HG03159 (cell line): ENCODE measurements around the gene ETV2.
"Not testable (repeated sequence)": the region's sequence is repeated elsewhere in the genome, so short reads cannot be mapped to it uniquely, and the experiment has no call there.

Experiments
- ATAC-seq: cut with Tn5 transposase; IDR thresholded peaks from one replicate; pipeline ENCODE4 v1.9.1; 2021; ENCODE audit warnings: mild to moderate bottlenecking, moderate library complexity; ENCODE audit not compliant: unreplicated experiment

ETV2 gene

DNA sequence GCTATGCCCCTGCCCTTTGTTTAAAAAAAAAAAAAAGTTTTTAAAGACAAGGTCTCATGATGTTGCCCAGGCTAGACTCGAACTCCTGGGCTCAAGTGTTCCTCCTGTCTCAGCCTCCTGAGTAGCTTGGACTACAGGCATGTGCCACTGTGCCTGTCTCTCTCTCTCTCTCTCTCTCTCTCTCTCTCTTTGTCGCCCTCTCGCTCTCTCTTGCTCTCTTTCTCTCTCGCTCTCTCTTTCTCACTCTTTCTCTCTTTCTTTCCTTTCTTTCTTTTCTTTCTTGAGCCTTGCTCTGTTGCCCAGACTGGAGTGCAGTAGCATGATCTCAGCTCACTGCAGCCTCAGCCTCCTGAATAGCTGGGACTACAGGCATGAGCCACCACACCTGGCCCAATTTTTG, 14.1 kb downstream of the ETV2 start:
- no peak for ATAC-seq

DNA sequence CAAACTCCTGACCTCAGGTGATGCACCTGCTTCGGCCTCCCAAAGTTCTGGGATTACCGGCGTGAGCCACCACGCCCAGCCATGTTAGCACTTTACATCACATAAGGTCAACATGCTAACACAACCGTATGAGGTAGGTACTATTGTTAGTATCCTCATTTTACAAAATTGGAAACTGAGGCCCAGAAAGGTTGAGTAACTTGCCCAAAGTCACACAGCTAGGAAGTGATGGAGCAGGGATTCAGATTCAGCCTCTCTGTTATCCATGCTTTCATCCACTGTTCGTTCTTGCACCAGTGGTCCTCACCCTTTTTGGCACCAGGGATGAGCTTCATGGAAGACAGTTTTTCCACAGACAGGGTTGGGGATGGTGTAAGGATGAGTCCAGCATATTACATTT, 15.2 kb downstream of the ETV2 start:
- ATAC-seq = no peak

- ATAC-seq = no peak
Observed at GRCh38 chr19:35657904-35658700, 16.6 kb downstream of the ETV2 start.

DNA sequence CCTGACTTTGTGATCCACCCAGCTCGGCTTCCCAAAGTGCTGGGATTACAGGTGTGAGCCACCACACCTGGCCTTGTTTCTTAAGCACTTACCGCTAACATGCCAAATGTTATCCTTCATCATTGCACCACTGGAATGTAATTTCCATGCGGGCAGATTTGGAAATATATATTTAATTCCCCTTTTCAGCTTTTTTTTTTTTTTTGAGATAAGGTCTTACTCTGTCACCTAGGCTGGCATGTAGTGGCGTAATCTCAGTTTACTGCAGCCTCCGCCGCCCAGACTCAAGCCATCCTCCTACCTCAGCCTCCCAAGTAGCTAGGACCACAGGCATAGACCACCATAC, 20.4 kb downstream of the ETV2 start:
- no peak for ATAC-seq

GRCh38 chr19:35663981-35664380, 22.4 kb downstream of the ETV2 start:
- no peak for ATAC-seq

- ATAC-seq = no peak
Observed at GRCh38 chr19:35665157-35665556, 23.6 kb downstream of the ETV2 start.

DNA sequence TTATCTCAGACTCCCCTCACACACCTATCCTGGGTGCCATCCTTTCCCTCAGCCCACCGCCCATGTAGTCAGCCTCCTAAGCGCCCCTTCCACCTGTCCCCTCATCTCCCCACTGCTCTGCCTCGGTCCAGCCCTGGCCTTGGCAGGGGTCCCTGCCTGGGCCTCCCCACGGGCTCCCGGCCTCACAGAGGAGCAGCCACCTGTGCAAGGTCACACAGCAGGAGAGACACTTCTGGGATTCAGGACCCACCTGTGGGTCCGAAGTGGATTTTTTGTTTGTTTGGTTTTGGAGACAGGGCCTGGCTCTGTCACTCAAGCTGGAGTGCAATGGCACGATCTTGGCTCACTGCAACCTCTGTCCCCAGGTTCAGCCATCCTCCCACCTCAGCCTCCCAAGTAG, 24.1 kb downstream of the ETV2 start:
- no peak for ATAC-seq

GRCh38 chr19:35666251-35666913, 24.8 kb downstream of the ETV2 start, which contains the start of gene UPK1A:
Gene UPK1A, plus strand, starts transcription at chr19:35666517. Its CDS starts 296 bp downstream, at chr19:35666813.
- ATAC-seq = no peak

- ATAC-seq = no peak
Observed at GRCh38 chr19:35669566-35669965, 28.0 kb downstream of the ETV2 start.

DNA sequence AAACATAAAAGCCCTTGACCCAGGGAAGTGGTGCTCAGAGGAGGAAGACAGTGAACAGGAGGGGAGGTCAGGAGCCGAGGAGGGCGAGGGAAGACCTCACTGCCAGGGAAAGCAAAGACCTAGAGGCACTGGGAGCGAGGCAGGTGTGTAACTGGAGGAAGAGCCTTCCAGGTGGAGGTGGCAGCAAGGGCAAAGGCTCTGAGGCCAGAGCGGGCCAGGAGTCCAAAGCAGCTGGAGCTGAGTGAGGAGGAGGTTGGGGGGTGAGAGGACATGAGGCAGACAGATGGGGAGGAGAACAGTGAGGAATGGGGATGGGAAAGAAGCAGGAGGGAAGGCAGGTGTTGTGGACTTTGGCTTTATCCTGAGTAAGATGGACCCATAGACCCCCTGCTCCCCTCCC, 28.4 kb downstream of the ETV2 start:
- no peak for ATAC-seq

GRCh38 chr19:35670686-35671085, 29.1 kb downstream of the ETV2 start:
- no peak for ATAC-seq

DNA sequence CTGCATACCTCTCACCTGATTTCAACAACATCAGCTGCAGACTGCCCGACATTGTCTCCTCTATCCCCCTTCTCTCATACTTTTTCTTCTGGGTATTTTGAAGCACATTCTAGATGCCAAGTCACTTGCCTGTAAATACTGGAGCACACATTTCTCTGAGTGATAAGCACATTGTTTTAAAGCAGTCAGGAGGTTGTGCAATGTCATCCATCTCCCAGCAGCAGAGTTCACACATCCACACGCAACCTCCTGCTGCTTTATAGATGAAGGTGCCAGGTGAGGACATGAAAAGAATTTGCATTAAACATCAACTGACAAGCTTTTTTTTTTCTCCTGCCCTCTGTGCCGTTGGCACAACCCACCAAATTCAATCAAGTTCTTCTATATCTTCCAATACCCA, 30.3 kb downstream of the ETV2 start:
- ATAC-seq = no peak

GRCh38 chr19:35673121-35673804, 31.7 kb downstream of the ETV2 start:
- no peak for ATAC-seq

GRCh38 chr19:35675589-35676140, 34.1 kb downstream of the ETV2 start:
- ATAC-seq = no peak

DNA sequence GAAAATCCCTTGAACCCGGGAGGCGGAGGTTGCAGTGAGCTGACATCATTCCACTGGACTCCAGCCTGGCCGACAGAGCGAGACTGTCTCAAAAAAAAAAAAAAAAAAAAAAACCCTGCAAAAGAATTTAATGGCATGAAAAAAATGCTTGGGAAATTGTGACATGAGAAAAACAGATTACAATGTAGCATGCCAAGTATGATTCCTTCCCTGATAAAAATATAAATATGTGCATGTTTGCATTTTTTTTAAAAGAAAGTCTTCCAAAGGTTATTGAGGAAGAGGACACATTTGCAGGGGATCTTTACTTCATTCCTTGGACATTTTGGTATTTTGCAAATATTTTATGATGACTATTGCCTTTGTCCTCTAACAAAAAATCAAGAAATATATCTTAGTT, 48.3 kb downstream of the ETV2 start:
- no peak for ATAC-seq

DNA sequence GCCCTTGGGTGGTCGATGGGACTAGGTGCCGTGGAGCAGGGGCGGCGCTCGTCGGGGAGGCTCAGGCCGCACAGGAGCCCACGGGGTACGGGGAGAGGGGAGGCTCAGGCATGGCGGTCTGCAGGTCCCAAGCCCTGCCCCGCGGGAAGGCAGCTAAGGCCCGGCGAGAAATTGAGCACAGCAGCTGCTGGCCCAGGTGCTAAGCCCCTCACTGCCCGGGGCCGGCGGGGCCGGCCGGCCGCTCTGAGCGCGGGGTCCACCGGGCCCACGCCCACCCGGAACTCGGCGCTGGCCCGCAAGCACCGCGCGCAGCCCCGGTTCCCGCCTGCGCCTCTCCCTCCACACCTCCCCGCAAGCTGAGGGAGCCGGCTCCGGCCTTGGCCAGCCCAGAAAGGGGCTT, 49.6 kb downstream of the ETV2 start:
- not testable (repeated sequence) for ATAC-seq

- ATAC-seq = no peak
Observed at GRCh38 chr19:35692010-35692409, 50.5 kb downstream of the ETV2 start.

- no peak for ATAC-seq
Observed at GRCh38 chr19:35693422-35693821, 51.9 kb downstream of the ETV2 start.

- ATAC-seq = peak; percentile 73
Observed at GRCh38 chr19:35693835-35694599, 52.5 kb downstream of the ETV2 start.
